Measurements from ENCODE around the gene ZNF37A.
"Not testable (repeated sequence)": the region's sequence is repeated elsewhere in the genome, so short reads cannot be mapped to it uniquely, and the experiment has no call there.

ZNF37A gene

GRCh38 chr10:38094158-38094926, at the start of gene ZNF37A:
Gene ZNF37A (plus strand): TSS chr10:38094337. CDS start chr10:38096618, 2,281 bp downstream.
- peak; percentile 75 to 88 for DNase-seq (ENCODE audit: low read depth in 2 of 2)

- DNase-seq (ENCODE audit: low read depth in 2 of 2), result no peak
These were observed 49.0 kb upstream of the ZNF37A start for GRCh38 chr10:38045129-38045528.

GRCh38 chr10:38047666-38048065, 46.5 kb upstream of the ZNF37A start:
- DNase-seq (ENCODE audit: low read depth in 2 of 2), result no peak

- DNase-seq (ENCODE audit: low read depth in 2 of 2), result no peak
These were observed 43.9 kb upstream of the ZNF37A start for GRCh38 chr10:38050212-38050611.

- DNase-seq (ENCODE audit: low read depth in 2 of 2), result no peak
These were observed 39.8 kb upstream of the ZNF37A start for GRCh38 chr10:38054361-38054797.

- not testable (repeated sequence) for DNase-seq (ENCODE audit: low read depth in 2 of 2)
These were observed 38.8 kb upstream of the ZNF37A start for GRCh38 chr10:38055274-38055894.

- not testable (repeated sequence) for DNase-seq (ENCODE audit: low read depth in 2 of 2)
These were observed 24.5 kb upstream of the ZNF37A start for GRCh38 chr10:38069663-38070062.

GRCh38 chr10:38070501-38070900, 23.6 kb upstream of the ZNF37A start:
- no peak for DNase-seq (ENCODE audit: low read depth in 2 of 2)

GRCh38 chr10:38072552-38072951, 21.6 kb upstream of the ZNF37A start:
- no peak for DNase-seq (ENCODE audit: low read depth in 2 of 2)

- DNase-seq (ENCODE audit: low read depth in 2 of 2), result no peak
These were observed 17.4 kb upstream of the ZNF37A start for GRCh38 chr10:38076687-38077086.

- DNase-seq (ENCODE audit: low read depth in 2 of 2), result not testable (repeated sequence)
These were observed 819 bp upstream of the ZNF37A start for GRCh38 chr10:38093318-38093717.

- no peak for DNase-seq (ENCODE audit: low read depth in 2 of 2)
These were observed 350 bp upstream of the ZNF37A start for GRCh38 chr10:38093816-38094157.

GRCh38 chr10:38094927-38095574, 914 bp downstream of the ZNF37A start:
- DNase-seq (ENCODE audit: low read depth in 2 of 2), result no peak

GRCh38 chr10:38102880-38103279, 8.7 kb downstream of the ZNF37A start:
- DNase-seq (ENCODE audit: low read depth in 2 of 2), result no peak

- DNase-seq (ENCODE audit: low read depth in 2 of 2), result no peak
These were observed 9.6 kb downstream of the ZNF37A start for GRCh38 chr10:38103756-38104155.

- DNase-seq (ENCODE audit: low read depth in 2 of 2), result no peak
These were observed 18.0 kb downstream of the ZNF37A start for GRCh38 chr10:38112159-38112558.

- DNase-seq (ENCODE audit: low read depth in 2 of 2), result no peak
These were observed 24.1 kb downstream of the ZNF37A start for GRCh38 chr10:38118072-38118807.

GRCh38 chr10:38119038-38119437, 24.9 kb downstream of the ZNF37A start:
- no peak for DNase-seq (ENCODE audit: low read depth in 2 of 2)

GRCh38 chr10:38127812-38128211, 33.7 kb downstream of the ZNF37A start:
- no peak for DNase-seq (ENCODE audit: low read depth in 2 of 2)

- DNase-seq (ENCODE audit: low read depth in 2 of 2), result no peak
These were observed 49.5 kb downstream of the ZNF37A start for GRCh38 chr10:38143587-38143986.

GRCh38 chr10:38146579-38147333, 52.6 kb downstream of the ZNF37A start:
- DNase-seq (ENCODE audit: low read depth in 2 of 2), result no peak

All from stimulated activated CD8-positive, alpha-beta memory T cell treated with anti-CD3 and anti-CD28 coated beads, Interleukin-15, amount 100 ng/mL, for 4 hours (primary cell).